ENCODE results near the gene MAGI2.

Gene MAGI2

DNA sequence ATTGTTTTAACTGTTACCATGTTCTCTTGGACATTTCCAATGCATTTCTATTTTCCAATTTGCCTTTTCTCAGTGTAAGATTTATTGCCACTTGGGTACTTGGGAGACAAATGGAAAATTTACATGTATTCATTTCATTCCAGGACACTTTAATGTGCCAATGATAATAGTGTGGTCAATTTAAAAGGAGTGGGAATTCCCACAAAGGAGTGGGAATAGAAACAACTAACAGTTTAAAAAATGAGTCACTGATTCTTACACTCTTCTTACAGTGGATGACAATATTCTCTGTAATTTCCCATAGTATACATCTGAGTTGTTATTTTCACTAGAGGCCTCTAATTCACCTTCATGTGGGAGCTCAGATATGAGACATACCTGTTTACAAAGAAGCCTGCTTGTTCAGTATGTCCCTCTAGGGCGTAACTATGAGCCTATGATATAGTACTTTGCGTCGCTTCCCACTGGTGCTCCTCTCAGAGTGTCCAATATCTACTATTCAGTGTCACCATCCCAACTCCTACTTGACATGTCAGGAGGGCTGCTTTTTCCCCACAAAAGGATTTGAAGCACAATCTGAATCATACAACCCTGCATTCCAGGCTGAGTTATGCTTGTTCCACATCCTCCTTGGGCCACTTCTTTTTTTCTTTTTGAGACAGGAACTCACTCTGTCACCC is 1353.6 kb downstream of the MAGI2 start:
- no peak overlapping the region for H3K4me3 ChIP-seq (ENCODE audit: low read length)
- H3K4me1 ChIP-seq (ENCODE audit: control insufficient read depth, insufficient read depth, low read length) = peaks cover 20% of the 10 kb centered on the region
- DNase-seq (ENCODE audit: low read depth) = peak; percentile 22
- H3K27me3 ChIP-seq (replicated peaks; ENCODE audit: control insufficient read depth, insufficient read depth, low read length) = no peaks in the 10 kb centered on the region
- H3K9me3 ChIP-seq (ENCODE audit: control insufficient read depth, low read length) = no peaks in the 10 kb centered on the region
- H3K9ac ChIP-seq (ENCODE audit: low read length) = no peak overlapping the region
- no peaks in the 10 kb centered on the region for H3K36me3 ChIP-seq (ENCODE audit: control insufficient read depth, insufficient read depth, low read length, severe bottlenecking)

DNA sequence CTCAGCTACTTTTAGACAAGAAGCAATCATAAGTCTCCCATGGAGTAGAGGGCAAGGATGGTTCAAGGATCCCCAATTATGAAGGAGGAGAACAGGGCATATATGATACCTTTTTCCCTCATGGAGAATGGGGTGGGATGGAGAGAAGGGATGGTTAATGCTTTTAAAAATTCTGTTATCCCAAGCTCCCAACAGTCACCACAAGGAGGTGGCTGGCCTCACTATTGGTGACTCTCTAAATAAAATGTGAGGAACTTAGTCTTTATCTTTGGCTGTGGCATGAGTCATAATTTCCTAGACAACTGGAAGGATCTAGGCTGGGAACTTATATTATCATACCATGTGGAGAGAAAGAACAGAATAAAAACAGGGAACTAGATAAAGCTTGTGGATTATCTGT is 1357.9 kb downstream of the MAGI2 start:
- Histone ChIP-seq H3K4me1 (ENCODE audit: control insufficient read depth, insufficient read depth, low read length) (peaks cover 13% of the 10 kb centered on the region), H3K9me3 (ENCODE audit: control insufficient read depth, low read length) (no peaks in the 10 kb centered on the region), H3K36me3 (ENCODE audit: control insufficient read depth, insufficient read depth, low read length, severe bottlenecking) (no peaks in the 10 kb centered on the region), H3K4me3 (ENCODE audit: low read length) (no peak overlapping the region), H3K27me3 (replicated peaks; ENCODE audit: control insufficient read depth, insufficient read depth, low read length) (no peaks in the 10 kb centered on the region), H3K9ac (ENCODE audit: low read length) (no peak overlapping the region)
- peak; percentile 43 for DNase-seq (ENCODE audit: low read depth)

DNA sequence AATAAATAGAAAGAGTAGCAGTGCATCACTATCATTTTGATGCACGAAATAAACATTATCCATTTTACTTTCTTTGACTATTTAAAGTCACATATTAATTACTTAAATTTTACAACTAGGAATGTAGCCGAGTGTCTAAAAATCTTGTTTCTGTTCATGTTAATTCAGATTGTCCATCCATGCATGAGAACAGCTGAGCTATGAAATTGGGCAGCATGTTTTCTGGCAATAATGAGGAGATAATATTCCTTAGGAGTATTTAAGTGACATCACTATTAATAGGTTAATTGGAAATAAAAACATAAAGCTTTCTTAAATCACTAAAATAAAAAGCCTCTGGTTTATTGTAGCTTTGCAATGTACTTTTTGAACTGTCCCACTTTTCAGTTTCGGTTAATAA is 1361.1 kb downstream of the MAGI2 start:
- Histone ChIP-seq H3K36me3 (ENCODE audit: control insufficient read depth, insufficient read depth, low read length, severe bottlenecking) (no peaks in the 10 kb centered on the region), H3K9ac (ENCODE audit: low read length) (no peak overlapping the region), H3K9me3 (ENCODE audit: control insufficient read depth, low read length) (no peaks in the 10 kb centered on the region), H3K27me3 (replicated peaks; ENCODE audit: control insufficient read depth, insufficient read depth, low read length) (no peaks in the 10 kb centered on the region), H3K4me1 (ENCODE audit: control insufficient read depth, insufficient read depth, low read length) (no peaks in the 10 kb centered on the region), H3K4me3 (ENCODE audit: low read length) (no peak overlapping the region)
- DNase-seq (ENCODE audit: low read depth) = no peak

DNA sequence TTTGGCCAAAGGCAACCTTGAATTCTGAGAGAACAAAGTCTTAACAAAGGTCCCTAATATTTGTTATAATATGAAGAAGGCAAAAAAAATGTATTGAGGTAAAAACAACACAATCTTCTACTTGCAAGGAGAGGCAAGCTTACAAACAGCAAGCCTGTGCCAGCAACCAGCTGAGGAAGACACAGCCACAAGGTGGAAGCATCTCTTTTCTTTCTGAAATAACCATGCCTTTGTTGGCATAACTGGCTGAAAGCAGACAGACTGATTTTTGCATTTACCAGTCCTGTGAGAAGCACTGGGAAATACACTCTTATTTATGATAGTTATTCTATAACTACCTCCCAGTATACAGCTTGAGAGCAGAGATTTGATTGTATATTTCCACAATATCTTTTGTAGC is 1362.9 kb downstream of the MAGI2 start:
- Histone ChIP-seq H3K27me3 (replicated peaks; ENCODE audit: control insufficient read depth, insufficient read depth, low read length) (no peaks in the 10 kb centered on the region), H3K4me3 (ENCODE audit: low read length) (no peak overlapping the region), H3K9me3 (ENCODE audit: control insufficient read depth, low read length) (no peaks in the 10 kb centered on the region), H3K36me3 (ENCODE audit: control insufficient read depth, insufficient read depth, low read length, severe bottlenecking) (no peaks in the 10 kb centered on the region), H3K4me1 (ENCODE audit: control insufficient read depth, insufficient read depth, low read length) (no peaks in the 10 kb centered on the region), H3K9ac (ENCODE audit: low read length) (no peak overlapping the region)
- peak; percentile 10 for DNase-seq (ENCODE audit: low read depth)

DNA sequence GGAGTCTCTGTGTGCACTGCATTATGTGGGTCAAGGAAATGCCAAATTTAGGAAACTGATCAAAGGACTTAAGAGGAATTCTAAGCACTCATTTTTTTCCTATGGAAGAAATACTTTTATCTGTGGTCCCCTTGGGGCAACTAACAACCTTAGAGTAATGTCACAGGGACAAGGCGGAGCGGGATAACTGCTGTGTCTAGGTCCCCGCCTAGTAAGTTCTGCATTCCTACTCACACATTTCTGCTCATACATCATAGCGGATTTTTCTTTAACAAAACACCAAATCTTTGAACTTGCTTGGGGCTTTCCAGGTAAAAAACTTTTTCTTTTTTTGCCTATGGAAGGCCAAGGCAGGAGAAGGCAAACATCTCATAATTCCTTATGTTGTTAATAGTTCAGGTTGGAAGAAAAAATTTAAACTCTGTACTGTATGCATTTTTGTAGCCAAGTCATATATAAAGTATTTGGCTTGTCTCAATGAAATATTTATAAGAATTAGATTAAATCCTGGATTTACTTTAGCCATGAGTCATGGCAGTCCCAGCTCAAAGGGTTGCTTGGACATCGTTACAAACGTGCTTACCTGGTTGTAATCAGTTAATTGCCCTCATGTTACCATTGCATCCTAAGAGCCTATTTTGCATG is 1369.9 kb downstream of the MAGI2 start:
- peak; percentile 51 for DNase-seq (ENCODE audit: low read depth)
- Histone ChIP-seq H3K9me3 (ENCODE audit: control insufficient read depth, low read length) (no peaks in the 10 kb centered on the region), H3K4me1 (ENCODE audit: control insufficient read depth, insufficient read depth, low read length) (no peaks in the 10 kb centered on the region), H3K36me3 (ENCODE audit: control insufficient read depth, insufficient read depth, low read length, severe bottlenecking) (no peaks in the 10 kb centered on the region), H3K4me3 (ENCODE audit: low read length) (no peak overlapping the region), H3K9ac (ENCODE audit: low read length) (no peak overlapping the region), H3K27me3 (replicated peaks; ENCODE audit: control insufficient read depth, insufficient read depth, low read length) (no peaks in the 10 kb centered on the region)

DNA sequence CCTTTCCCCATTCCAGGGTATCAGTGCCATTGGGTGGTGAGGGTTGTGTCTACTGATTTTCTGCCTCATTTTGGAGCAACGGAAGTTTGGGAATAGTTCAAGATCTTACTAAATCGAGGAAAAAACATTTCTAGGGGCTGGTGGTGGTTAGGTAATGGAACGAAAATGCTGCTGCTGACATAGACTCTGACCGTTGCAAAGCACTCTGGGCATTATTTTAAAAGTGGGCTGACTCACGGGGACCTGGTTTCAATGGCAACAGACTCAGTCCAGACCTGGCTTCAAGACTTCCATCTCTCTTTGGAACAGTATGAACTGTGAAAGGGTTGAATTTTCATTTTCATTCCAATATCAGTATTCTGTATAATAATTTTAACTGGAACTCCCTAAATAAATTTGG is 1370.9 kb downstream of the MAGI2 start:
- Histone ChIP-seq H3K27me3 (replicated peaks; ENCODE audit: control insufficient read depth, insufficient read depth, low read length) (no peaks in the 10 kb centered on the region), H3K36me3 (ENCODE audit: control insufficient read depth, insufficient read depth, low read length, severe bottlenecking) (no peaks in the 10 kb centered on the region), H3K4me1 (ENCODE audit: control insufficient read depth, insufficient read depth, low read length) (no peaks in the 10 kb centered on the region), H3K9me3 (ENCODE audit: control insufficient read depth, low read length) (no peaks in the 10 kb centered on the region), H3K9ac (ENCODE audit: low read length) (no peak overlapping the region), H3K4me3 (ENCODE audit: low read length) (no peak overlapping the region)
- DNase-seq (ENCODE audit: low read depth) = no peak

DNA sequence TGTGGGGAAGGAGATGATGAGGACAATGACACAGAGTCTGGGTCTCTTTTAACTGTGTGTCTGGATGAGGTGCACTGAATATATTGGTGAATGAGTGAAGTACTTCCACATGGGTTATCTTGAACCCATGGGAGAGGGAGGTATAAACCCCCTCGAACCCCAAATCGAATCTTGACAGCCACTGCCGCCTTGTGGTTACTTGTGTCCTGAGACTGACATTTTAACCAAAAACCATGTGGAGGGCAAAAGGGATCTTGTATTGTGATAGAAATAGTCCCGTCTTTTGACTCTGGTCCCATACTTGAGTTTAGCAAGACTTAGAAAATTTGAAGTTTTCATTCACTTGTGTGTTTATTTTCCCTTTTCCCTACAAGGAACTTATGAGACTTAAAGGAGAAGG is 1371.6 kb downstream of the MAGI2 start:
- Histone ChIP-seq H3K4me3 (ENCODE audit: low read length) (no peak overlapping the region), H3K27me3 (replicated peaks; ENCODE audit: control insufficient read depth, insufficient read depth, low read length) (no peaks in the 10 kb centered on the region), H3K36me3 (ENCODE audit: control insufficient read depth, insufficient read depth, low read length, severe bottlenecking) (no peaks in the 10 kb centered on the region), H3K4me1 (ENCODE audit: control insufficient read depth, insufficient read depth, low read length) (no peaks in the 10 kb centered on the region), H3K9me3 (ENCODE audit: control insufficient read depth, low read length) (no peaks in the 10 kb centered on the region), H3K9ac (ENCODE audit: low read length) (no peak overlapping the region)
- DNase-seq (ENCODE audit: low read depth) = no peak

DNA sequence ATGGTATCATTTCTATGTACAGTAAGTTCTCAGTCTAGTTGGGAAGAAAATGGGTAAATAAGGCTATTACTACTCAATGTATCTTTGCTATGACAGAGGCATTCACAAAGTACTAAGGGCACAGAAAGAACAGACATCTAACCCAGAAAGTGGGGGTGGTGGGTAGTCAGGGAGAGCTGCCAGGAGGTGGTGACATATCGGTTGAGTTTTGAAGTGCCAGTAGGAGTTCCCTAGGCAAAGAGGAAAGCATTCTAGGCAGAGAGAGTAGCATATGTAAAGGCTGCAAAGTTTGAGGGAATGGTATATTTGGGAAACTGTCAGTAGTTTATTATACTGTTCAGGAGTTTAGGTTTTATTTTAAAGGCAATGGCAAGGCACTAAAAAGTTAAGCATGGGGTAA is 1372.1 kb downstream of the MAGI2 start:
- no peak overlapping the region for H3K4me3 ChIP-seq (ENCODE audit: low read length)
- DNase-seq (ENCODE audit: low read depth) = no peak
- no peaks in the 10 kb centered on the region for H3K27me3 ChIP-seq (replicated peaks; ENCODE audit: control insufficient read depth, insufficient read depth, low read length)
- no peaks in the 10 kb centered on the region for H3K36me3 ChIP-seq (ENCODE audit: control insufficient read depth, insufficient read depth, low read length, severe bottlenecking)
- no peaks in the 10 kb centered on the region for H3K9me3 ChIP-seq (ENCODE audit: control insufficient read depth, low read length)
- no peaks in the 10 kb centered on the region for H3K4me1 ChIP-seq (ENCODE audit: control insufficient read depth, insufficient read depth, low read length)
- H3K9ac ChIP-seq (ENCODE audit: low read length) = no peak overlapping the region

DNA sequence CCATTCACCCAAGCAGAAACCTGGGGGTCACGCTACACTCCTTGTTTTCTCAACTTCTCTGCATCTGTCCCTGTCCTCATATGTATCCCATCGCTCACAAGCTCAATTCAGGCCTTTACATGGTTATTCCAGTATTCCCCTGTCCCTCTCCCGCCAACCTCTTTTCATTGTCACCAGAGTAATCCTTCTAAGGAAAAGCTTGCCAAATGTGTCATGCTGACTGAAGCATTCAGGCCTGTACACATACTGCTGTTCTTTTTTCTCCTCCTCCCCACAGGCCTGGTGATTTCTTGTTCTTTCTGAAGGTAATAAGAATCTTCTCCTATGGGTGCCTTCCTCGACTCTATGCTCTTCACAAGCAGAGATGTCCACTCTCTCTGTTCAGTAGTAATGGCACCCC is 1372.7 kb downstream of the MAGI2 start:
- Histone ChIP-seq H3K4me3 (ENCODE audit: low read length) (no peak overlapping the region), H3K4me1 (ENCODE audit: control insufficient read depth, insufficient read depth, low read length) (no peaks in the 10 kb centered on the region), H3K36me3 (ENCODE audit: control insufficient read depth, insufficient read depth, low read length, severe bottlenecking) (no peaks in the 10 kb centered on the region), H3K27me3 (replicated peaks; ENCODE audit: control insufficient read depth, insufficient read depth, low read length) (no peaks in the 10 kb centered on the region), H3K9me3 (ENCODE audit: control insufficient read depth, low read length) (no peaks in the 10 kb centered on the region), H3K9ac (ENCODE audit: low read length) (no peak overlapping the region)
- DNase-seq (ENCODE audit: low read depth) = peak; percentile 27

DNA sequence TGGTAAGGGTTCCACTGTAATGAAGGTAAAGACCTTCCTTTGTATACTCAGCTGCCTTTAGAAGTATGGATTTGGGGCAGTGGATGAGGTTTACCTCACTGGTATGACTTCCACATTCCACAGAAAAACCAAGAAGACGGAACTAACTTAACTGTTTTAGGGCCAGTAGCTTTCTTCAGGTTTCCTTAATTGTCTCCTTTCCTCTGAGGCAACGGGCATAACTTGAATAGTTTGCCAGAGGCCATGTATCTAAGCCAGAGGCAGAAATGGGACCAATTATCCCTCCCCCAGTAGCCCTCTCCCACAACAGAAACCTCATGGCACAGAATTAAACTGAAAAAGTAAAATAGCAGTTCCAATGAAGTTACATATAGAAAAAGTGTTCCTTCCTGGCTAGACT is 1373.2 kb downstream of the MAGI2 start:
- Histone ChIP-seq H3K9ac (ENCODE audit: low read length) (no peak overlapping the region), H3K27me3 (replicated peaks; ENCODE audit: control insufficient read depth, insufficient read depth, low read length) (no peaks in the 10 kb centered on the region), H3K4me3 (ENCODE audit: low read length) (no peak overlapping the region), H3K9me3 (ENCODE audit: control insufficient read depth, low read length) (no peaks in the 10 kb centered on the region), H3K4me1 (ENCODE audit: control insufficient read depth, insufficient read depth, low read length) (no peaks in the 10 kb centered on the region), H3K36me3 (ENCODE audit: control insufficient read depth, insufficient read depth, low read length, severe bottlenecking) (no peaks in the 10 kb centered on the region)
- peak; percentile 13 for DNase-seq (ENCODE audit: low read depth)

DNA sequence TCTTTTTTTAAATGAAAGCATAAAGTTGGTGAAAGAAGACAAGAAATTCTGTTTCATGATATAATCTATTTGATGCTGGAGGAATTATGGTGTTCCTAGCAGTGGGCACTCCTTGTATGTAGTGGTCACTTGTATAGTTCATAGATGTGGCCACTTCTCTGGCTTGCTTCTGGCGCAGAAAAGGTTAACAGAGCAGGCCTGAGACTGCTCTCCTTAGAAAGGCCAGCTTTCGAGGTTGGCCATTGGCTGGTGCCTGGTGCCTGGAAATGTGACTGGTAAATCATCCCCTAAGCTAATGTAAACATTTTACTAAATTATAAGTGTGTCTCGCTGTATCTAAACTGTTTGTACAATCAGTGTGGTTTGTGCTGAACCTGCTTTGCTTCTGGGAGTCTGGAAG is 1378.8 kb downstream of the MAGI2 start:
- Histone ChIP-seq H3K4me1 (ENCODE audit: control insufficient read depth, insufficient read depth, low read length) (no peaks in the 10 kb centered on the region), H3K4me3 (ENCODE audit: low read length) (no peak overlapping the region), H3K9ac (ENCODE audit: low read length) (no peak overlapping the region), H3K27me3 (replicated peaks; ENCODE audit: control insufficient read depth, insufficient read depth, low read length) (no peaks in the 10 kb centered on the region), H3K9me3 (ENCODE audit: control insufficient read depth, low read length) (no peaks in the 10 kb centered on the region), H3K36me3 (ENCODE audit: control insufficient read depth, insufficient read depth, low read length, severe bottlenecking) (no peaks in the 10 kb centered on the region)
- DNase-seq (ENCODE audit: low read depth) = no peak

All from adipocyte (in vitro differentiated cells).